Endodermal cell (in vitro differentiated cells): ENCODE data around the gene CCL14. TPM values are rescaled to one million over a fixed set of nuclear protein-coding genes. Genes with fewer than 3 reads are reported as not detected.

ENCODE experiments used
- DNase-seq: peaks from one replicate; pipeline ENCODE4 v3.0.0-alpha.2; 2017
- H3K27ac ChIP-seq: 2 replicates; pipeline ENCODE4 v1.5.1; 2013; ENCODE audit warnings: mild to moderate bottlenecking, low read depth, low read length, moderate library complexity
- H3K27me3 ChIP-seq: 2 replicates; pipeline ENCODE4 v1.6.1; 2013; ENCODE audit warnings: mild to moderate bottlenecking, low read length, moderate library complexity; ENCODE audit not compliant: insufficient read depth, control insufficient read depth, poor library complexity, severe bottlenecking
- H3K36me3 ChIP-seq: 2 replicates; pipeline ENCODE4 v1.7.0; 2013; ENCODE audit warnings: mild to moderate bottlenecking, low read length, moderate library complexity; ENCODE audit not compliant: control insufficient read depth, insufficient read depth
- H3K4me1 ChIP-seq: one replicate; pipeline ENCODE4 v1.7.0; 2013; ENCODE audit warnings: low read length; ENCODE audit not compliant: control insufficient read depth, insufficient read depth
- H3K4me3 ChIP-seq: 2 replicates; pipeline ENCODE4 v1.5.1; 2013; ENCODE audit warnings: mild to moderate bottlenecking, low read length, moderate library complexity
- H3K9ac ChIP-seq: 2 replicates; pipeline ENCODE4 v1.6.1; 2013; ENCODE audit warnings: mild to moderate bottlenecking, low read length, moderate library complexity; ENCODE audit not compliant: poor library complexity, severe bottlenecking; ENCODE audit errors: extremely low read depth
- H3K9me3 ChIP-seq: 2 replicates; pipeline ENCODE4 v1.6.1; 2013; ENCODE audit warnings: mild to moderate bottlenecking, low read length, moderate library complexity; ENCODE audit not compliant: control insufficient read depth
- H3K27ac Mint-ChIP-seq: 2 replicates; pipeline ENCODE4 v1.8.0; 2020; ENCODE audit warnings: mixed read lengths
- H3K27me3 Mint-ChIP-seq: 2 replicates; pipeline ENCODE4 v1.8.0; 2021; ENCODE audit warnings: mild to moderate bottlenecking, mixed read lengths; ENCODE audit not compliant: insufficient read depth
- H3K36me3 Mint-ChIP-seq: 2 replicates; pipeline ENCODE4 v1.8.0; 2020; ENCODE audit warnings: low read depth, mixed read lengths
- H3K4me1 Mint-ChIP-seq: 2 replicates; pipeline ENCODE4 v1.8.0; 2020; ENCODE audit warnings: mixed read lengths
- H3K4me3 Mint-ChIP-seq: 2 replicates; pipeline ENCODE4 v1.8.0; 2020; ENCODE audit warnings: mild to moderate bottlenecking, moderate library complexity, mixed read lengths
- H3K9me3 Mint-ChIP-seq: 2 replicates; pipeline ENCODE4 v1.8.0; 2020; ENCODE audit warnings: mild to moderate bottlenecking, mixed read lengths
- WGBS, 2 experiments: methylation state at CpG; one replicate each; pipeline versions ENCODE4 v1.1.5 to v1.1.7; 2013; ENCODE audit warnings: missing lambda C conversion rate in 2 of 2, mixed read lengths in 1 of 2; ENCODE audit not compliant: insufficient coverage in 1 of 2, insufficient read length in 1 of 2; 5-methylcytosine and 5-hydroxymethylcytosine counted together
- total RNA-seq, 2 donors: library from RNA; stranded (reverse); fragmentation: NEBNext Ultra II Directional in 1 of 2; extraction: Animal tissue kit (Norgen Biotek cat#: 25700) in 1 of 2; gene quantifications; 2 replicates in 1 of 2; 3 replicates in 1 of 2; pipeline ENCODE4 v1.2.1, GENCODE V29; 2021
- TF ChIP-seq, protein P1 (sequence below): fragments of 200-600 bp; sonication (generic); conservative IDR thresholded peaks from 2 replicates; pipeline ENCODE4 v1.5.0; 2021; ENCODE audit warnings: antibody characterized with exemption, mild to moderate bottlenecking

Gene CCL14
- total RNA-seq, 2 donors from 2014 or later = not detected

DNA sequence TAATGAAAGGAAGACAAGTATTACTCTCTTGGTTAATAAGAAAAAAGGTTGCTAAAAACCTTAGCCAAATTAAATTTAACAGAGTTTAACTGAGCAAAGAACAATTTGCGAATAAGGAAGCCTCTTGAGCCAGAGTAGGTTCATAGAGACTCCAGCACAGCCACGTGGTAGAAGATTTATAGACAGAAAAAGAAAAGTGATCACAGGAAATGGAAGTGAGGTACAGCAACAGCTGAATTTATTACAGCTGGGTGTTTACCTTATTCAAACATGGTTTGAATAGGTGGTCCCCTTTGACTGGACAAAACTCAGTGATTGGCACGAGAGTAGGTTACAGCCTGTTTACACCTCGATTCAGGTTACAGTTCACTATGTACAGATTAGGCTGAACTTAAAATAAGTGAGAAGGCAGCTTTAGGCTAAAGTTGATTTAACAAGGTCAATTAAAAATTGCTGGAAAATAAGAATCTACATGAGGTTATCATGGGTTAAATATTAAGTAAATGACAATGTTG lies 18.1 kb upstream of the CCL14 start:
- peaks cover 42% of the 10 kb centered on the region for H3K27me3 ChIP-seq
- Mint-ChIP-seq H3K27ac (no peak overlapping the region), H3K9me3 (peaks cover 23% of the 10 kb centered on the region), H3K36me3 (no peaks in the 10 kb centered on the region), H3K4me3 (no peak overlapping the region), H3K27me3 (peaks cover 10% of the 10 kb centered on the region), H3K4me1 (peaks cover 11% of the 10 kb centered on the region)
- peaks cover 9% of the 10 kb centered on the region for H3K4me1 ChIP-seq
- no peaks in the 10 kb centered on the region for H3K36me3 ChIP-seq
- no peak overlapping the region for H3K9ac ChIP-seq
- no peak for DNase-seq
- no peak overlapping the region for H3K27ac ChIP-seq
- 86 to 91% methylated on average over 4 of the region's 4 CpGs for WGBS, 2 experiments
- peaks cover 15% of the 10 kb centered on the region for H3K9me3 ChIP-seq
- no peak overlapping the region for H3K4me3 ChIP-seq
- TF ChIP-seq, protein P1, sequence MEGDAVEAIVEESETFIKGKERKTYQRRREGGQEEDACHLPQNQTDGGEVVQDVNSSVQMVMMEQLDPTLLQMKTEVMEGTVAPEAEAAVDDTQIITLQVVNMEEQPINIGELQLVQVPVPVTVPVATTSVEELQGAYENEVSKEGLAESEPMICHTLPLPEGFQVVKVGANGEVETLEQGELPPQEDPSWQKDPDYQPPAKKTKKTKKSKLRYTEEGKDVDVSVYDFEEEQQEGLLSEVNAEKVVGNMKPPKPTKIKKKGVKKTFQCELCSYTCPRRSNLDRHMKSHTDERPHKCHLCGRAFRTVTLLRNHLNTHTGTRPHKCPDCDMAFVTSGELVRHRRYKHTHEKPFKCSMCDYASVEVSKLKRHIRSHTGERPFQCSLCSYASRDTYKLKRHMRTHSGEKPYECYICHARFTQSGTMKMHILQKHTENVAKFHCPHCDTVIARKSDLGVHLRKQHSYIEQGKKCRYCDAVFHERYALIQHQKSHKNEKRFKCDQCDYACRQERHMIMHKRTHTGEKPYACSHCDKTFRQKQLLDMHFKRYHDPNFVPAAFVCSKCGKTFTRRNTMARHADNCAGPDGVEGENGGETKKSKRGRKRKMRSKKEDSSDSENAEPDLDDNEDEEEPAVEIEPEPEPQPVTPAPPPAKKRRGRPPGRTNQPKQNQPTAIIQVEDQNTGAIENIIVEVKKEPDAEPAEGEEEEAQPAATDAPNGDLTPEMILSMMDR = no peak

DNA sequence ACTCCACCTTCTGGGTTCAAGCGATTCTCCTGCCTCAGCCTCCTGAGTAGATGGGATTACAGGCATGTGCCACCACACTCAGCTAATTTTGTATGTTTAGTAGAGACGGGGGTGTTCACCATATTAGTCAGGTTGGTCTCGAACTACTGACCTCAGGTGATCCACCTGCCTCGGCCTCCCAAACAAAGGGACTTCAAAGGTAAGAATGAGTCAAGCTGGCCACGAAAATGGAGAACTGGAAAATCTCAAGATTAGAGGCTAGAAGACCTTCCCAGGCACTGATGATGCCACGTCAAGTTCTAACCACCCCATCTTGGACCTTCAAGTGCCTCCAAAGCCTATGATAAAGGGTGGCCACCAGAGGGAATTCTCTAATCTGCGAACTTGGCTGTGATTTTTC lies 16.1 kb upstream of the CCL14 start:
- Mint-ChIP-seq H3K4me3 (no peak overlapping the region), H3K4me1 (peaks cover 11% of the 10 kb centered on the region), H3K36me3 (no peaks in the 10 kb centered on the region), H3K27ac (no peak overlapping the region), H3K9me3 (peaks cover 6% of the 10 kb centered on the region), H3K27me3 (peaks cover 17% of the 10 kb centered on the region)
- Histone ChIP-seq H3K4me1 (peaks cover 9% of the 10 kb centered on the region), H3K36me3 (no peaks in the 10 kb centered on the region), H3K27me3 (peaks cover 56% of the 10 kb centered on the region), H3K9me3 (no peaks in the 10 kb centered on the region), H3K9ac (no peak overlapping the region), H3K27ac (no peak overlapping the region), H3K4me3 (no peak overlapping the region)
- DNase-seq = no peak
- WGBS, 2 experiments = 85 to 94% methylated on average over 5 to 7 of the region's 7 CpGs
- TF ChIP-seq, protein P1 = no peak

DNA sequence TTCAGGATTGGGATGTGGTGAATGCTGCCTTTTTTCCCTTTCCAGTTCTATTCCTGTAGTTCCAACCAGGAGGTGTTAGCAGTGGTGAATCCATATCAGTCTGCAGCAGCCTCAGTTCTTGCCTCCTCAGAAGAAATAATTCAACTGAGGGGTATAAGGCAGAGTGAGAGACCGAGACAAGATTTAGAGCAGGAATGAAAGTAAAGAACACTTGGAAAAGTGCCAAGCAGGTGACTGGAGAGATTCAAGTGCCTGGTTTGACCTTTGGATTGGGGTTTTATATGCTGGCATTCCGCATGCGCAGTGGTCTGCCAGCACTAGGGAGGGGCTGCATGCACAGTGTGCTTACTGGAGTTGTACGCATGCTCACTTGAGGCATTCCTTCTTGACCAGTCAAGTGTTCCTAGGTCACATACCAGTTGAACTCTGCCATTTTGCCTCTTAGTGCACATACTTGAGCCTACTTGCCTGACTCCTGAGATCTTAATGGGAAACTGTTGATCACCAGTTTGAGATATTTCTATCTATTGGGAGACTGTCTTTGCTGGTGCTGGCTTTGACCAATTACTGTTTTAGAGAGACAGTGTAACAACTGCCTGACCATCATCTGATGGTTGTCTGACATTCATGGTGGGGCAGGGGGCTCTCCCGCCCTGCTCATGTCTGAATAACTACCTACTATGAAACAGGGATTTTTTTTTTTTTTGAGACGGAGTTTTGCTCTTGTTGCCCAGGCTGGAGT lies 15.5 kb upstream of the CCL14 start:
- no peaks in the 10 kb centered on the region for H3K36me3 ChIP-seq
- 91 to 100% methylated on average over 5 to 6 of the region's 6 CpGs for WGBS, 2 experiments
- peaks cover 9% of the 10 kb centered on the region for H3K4me1 ChIP-seq
- no peak overlapping the region for H3K27ac Mint-ChIP-seq
- TF ChIP-seq, protein P1 = no peak
- DNase-seq = no peak
- H3K4me1 Mint-ChIP-seq = peaks cover 11% of the 10 kb centered on the region
- H3K9me3 ChIP-seq = no peaks in the 10 kb centered on the region
- no peak overlapping the region for H3K4me3 Mint-ChIP-seq
- H3K9ac ChIP-seq = no peak overlapping the region
- H3K4me3 ChIP-seq = no peak overlapping the region
- H3K27ac ChIP-seq = no peak overlapping the region
- H3K36me3 Mint-ChIP-seq = no peaks in the 10 kb centered on the region
- peaks cover under 1% of the 10 kb centered on the region for H3K9me3 Mint-ChIP-seq
- H3K27me3 Mint-ChIP-seq = peaks cover 20% of the 10 kb centered on the region
- H3K27me3 ChIP-seq = peaks cover 58% of the 10 kb centered on the region
